Fibroblast of skin of back (primary cell): ENCODE data around the gene SARDH.
A peak's percentile ranks its signal among the peaks of the same experiment; 100 is the strongest.
"Not testable (repeated sequence)": the region's sequence is repeated elsewhere in the genome, so short reads cannot be mapped to it uniquely, and the experiment has no call there.

ENCODE experiments used
- DNase-seq: peaks from one replicate; pipeline ENCODE4 v3.0.0-alpha.2; 2013

The SARDH gene

DNA sequence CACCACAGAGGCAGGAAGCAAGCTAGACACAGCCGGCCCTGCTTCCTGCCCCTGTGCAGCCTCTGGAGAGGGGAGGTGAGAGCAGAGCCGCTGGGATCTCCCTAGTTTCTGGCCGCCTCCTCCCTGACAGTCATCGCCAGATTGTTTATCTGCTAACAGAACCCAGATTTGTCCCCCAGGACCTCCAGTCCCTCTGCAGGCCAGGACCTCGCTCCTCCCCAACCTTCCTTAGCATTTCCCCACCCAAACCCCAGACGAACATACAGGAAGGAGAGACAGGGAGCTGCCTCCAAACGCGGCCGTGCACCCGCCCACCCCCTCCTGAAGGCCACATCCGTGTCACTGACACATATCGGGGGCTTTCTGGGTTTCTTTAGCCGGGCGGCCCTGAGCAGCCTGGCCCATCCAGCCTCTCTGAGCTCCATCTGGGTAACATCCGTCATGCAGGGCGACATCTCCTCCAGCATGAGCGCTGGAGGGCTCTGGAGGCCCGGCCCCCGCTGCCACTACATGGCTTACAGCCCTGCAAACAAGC is 54.5 kb downstream of the SARDH start:
- DNase-seq: peak; percentile 61

DNA sequence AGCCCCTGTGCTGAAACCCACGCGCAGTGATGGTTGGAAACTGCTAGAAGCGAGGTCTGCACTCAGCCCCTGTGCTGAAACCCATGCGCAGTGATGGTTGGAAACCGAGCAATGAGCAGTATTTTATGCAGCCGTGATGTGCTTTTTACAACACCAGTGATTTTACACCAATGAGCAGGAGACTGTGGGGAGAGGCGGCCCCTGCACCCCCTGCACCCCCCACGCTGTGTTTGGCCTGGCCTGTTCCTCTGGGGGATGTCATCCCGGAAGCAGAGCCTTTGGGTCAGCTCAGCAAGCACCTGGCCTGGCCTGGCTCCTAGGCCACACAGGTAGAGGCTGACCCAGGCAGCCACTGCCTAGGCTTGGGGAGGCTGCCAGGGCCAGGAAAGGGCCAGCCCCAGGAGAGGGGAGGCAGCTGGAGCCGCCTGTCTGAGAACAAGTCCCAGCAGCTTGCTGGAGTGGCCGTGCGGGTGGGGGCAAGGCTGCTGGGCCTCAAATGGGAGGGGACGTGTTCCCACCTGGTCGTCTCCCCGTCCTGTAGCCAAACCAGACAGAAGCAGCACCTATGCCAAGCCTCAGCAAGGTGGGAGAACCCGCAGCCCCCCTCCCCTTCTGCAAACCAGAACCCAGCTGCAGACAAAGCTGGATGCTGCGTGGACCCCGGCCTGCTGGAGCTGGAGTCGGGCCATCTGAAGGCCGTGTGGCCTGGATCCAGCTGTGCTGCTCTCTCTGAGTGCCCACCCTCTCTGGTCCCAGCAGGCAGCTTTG is 55.1 kb downstream of the SARDH start:
- DNase-seq: no peak

DNA sequence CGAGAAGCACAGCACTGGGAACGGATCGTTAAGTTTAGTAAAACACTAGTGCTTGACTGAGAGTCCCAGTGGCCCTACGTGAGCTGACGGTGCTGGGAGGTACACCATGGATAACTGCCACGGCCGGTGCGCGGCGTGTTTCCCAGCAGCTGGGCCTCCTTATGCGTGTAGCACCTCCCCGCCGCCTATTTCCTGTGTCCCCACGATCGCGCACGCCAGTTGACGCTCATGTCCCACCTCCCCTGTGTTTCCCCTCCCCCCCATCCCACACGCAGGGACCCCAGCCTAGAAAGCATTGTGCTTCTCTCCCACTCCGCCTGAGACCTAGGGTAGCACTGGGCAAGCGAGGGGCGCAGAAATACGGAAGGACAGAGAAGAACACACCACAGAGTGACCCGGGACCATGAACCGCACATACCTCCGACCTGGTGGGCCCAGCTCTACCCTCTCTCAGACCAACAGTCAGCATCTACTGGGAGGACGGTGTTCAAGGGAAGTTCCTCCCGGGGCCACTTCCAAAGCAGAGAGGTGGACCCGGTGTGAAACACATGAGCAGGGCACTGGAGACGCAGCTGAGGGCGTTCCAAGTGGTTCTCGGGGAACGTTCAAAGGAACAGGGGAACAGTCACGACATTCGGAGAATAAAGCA is 56.4 kb downstream of the SARDH start:
- no peak for DNase-seq

DNA sequence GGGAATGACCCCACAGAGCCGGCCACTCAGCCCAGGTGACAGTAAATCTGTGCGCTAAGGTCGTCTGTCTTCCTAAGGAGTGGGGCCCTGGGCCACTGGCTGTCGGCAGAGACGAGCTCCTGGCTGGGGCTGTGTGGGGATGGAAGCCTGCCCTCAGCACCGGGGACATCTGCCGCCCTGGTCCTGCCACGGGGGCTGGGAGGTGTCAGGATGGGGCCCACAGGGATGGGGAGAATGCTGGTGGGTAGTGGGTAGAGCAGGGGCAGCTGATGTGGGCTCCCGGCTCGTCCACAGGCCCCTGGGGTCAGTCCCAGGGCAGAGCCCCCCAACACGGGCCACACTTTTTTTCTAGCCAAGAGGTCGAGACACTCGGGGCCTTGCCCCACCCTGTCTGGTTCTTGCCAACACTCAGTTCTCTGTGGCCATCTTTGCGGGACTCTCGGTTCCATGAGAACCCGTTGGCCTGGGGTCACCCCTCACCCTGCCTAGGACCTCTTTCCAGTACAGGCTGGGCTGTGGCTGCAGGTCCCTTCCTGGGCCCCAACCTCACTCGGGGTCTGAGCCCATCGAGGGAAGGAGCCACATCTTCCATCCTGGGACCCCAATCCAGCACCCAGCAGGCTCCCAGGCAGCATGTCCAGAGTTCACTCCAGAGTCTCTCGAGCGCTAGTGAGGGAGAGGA is 57.0 kb downstream of the SARDH start:
- DNase-seq: no peak

DNA sequence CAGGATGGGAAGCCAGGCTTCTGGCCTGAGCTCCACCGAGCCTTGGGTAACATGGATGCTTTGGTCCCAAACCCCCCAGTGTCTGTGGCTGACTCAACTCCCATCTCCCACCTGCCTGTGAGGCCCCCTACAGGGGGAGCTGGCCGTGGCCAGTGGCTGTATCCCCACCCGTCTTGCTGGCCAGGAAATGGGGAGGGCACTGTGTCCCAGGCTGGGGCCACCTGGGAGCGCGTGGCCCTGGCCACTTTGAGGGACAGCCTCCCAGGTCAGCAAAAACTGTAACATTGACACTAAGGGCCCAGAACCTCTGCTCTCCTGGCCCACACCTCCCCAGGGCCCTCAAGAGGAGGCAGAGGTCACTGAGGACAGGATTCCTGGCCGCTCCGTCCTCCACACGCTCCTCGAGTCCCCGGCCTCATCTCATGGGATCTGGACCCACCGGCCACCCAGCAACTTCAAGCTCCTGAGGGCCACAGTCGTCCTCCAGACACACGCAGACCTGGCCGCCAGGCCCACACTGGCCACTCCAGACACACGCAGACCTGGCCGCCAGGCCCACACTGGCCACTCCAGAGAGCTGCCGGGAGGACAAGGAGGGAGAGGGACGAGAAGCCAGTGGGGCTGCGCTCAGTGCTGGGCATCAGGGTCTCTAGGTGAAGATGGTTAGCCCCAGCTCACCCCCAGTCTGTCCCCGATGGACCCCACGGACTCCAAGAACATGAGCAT is 57.7 kb downstream of the SARDH start:
- DNase-seq: no peak

DNA sequence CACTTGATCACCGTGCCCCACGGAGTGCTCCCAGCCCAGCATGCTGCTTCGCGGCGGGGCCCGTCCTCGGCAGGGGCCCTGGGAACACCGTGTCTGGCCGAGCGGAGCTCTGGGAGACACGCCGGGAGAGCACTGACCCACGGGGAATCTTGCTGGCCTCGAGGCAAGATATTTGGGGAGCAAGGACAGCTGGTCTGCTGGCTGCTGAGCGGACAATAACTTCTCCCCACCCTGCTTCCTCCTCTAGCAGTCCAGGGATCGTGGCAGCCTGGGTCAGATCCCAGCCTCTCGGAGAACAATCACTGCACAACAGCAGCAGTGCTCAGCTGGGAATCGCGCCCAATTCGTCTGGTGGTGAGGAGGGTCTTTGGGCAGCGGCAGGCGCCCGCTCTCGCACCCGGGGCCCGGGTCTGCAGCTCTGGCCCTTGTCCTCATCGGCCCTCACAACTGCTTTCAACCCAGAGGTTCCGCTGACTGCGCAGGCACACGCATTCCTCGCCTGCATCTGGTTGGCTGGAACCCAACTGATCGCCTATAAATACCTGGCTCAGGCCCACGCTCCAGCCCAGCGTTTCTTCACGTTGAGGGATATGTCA is 58.6 kb downstream of the SARDH start:
- no peak for DNase-seq

DNA sequence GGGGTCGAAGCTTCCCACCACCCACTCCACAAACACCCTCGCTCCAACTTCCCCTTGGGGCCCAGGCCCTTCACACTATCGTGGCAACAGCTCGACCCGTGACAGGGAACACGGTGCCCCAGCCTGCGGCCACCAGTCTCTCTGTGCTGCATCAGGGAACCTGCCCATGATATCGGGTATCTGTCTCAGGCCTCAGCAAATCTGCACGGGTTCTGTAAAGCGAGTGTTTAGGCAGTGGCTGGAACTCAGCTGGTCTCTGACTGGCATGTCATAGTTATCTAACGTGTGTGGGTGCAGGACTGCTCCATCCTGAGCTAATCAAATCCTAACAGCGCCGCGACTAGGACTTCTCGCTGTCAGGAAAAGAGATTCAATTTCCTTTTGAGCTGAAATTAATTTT is 59.1 kb downstream of the SARDH start:
- DNase-seq: no peak

DNA sequence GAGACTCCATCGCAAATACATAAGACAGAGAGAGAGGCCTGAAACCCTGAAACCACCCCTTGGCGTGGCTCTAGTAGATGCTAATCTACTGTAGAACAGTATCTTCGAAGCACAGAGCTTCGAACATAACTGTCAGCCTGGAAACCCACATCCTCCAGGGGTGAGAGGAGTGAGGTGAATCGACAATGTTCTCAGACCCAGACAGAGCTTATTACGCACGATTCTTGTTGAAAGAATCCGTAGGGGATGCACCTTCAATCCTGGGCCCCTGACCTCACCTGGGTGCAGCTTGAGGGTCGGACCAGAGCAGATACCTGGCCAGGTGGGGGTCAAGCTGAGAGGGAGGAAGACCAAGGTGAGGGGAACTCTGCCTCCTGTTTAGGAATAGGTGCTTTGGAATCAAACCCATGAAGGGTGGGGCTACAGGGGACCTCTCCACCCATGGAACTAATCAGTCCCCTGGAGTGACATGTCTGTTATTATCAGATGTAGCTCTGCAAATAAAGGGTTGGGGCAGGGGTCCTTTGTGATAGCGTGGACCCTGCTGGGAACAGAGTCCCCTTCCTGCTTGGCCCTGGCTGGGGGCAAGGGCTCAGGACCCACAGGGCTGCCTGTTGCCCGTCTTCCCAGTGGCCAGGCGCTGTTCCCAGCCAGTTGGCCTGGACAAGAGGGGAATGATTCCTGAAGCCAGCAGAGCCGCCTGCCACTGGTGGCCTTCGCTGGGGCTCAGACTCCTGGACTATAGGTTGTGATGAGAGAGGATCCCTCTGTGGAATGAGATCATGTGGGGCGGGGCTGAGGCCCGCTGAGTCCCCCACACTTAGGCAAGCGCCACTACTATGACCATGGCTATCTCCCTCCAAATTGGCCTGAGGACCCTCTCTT is 60.8 kb downstream of the SARDH start:
- no peak for DNase-seq

DNA sequence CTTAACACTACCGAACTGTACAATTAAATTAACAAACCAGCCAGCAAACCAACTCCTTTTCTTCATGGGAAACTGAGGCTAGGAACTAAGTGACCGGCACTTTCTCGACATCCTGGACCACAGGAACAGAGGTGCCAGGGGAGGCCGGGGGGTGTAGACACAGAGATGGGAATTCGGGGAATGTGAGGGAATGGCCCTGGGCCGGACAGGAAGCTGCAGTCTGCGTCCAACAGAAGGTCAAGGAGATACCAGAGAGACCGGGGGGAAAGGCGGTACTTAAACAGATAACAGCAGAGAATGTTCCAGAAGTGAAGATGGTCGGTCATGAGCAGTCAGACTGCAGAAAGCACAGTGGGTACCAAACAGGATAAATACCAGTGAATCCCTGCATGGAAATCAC is 61.7 kb downstream of the SARDH start:
- DNase-seq: no peak

DNA sequence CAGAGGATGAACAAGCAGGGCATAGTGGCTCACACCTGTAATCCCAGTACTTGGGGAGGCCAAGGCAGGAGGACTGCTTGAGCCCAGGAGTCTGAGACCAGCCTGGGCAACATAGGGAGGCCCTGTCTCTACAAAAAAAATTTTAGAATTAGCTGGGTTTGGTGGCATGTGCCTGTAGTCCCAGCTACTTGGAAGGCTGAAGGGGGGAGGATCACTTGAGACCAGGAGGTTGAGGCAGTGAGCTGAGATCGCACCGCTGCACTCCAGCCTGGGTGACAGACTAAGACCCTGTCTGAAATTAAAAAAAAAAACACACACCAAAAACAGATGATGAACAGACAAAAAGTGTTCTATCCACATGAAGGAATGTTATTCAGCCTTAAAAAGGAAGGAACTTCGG is 62.4 kb downstream of the SARDH start:
- DNase-seq: not testable (repeated sequence)

DNA sequence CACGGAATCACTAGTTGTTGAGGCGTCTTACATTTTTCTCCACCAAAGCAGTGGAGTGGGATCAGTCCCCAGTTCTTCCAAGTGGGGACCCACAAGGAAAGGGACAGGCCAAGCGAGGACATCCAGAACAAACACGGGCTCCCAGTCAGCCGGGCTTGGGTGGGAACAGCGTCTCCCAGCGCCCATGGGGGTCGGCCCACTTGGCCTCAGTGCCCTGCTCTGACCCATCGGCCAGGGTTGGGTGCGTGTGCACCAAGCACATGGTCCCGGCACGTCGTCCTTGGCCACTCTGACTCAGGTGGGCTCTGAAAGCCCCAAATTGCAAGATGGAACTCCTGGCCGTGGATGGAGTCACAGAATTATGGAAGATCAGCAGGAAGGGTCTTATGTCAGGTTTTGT is 64.1 kb downstream of the SARDH start:
- no peak for DNase-seq

DNA sequence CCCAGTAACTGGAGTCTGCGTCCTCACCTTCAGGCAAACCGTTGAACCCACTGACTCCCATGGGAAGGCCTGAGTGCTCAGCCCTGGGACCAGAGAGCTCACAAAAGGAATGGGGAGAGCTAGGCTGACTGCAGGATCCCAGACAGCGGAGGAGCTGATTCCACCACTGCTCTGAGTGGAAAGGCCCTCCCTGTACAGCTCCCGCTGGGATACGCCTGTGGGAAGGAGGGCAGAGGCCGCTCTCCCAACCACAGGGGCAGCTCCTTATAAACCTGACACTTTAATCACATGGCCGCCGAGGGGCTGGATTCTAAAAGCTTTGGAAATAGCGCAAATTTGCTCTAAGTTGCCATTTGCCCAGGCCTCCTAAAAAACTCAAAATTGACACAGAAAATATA is 64.9 kb downstream of the SARDH start:
- no peak for DNase-seq

DNA sequence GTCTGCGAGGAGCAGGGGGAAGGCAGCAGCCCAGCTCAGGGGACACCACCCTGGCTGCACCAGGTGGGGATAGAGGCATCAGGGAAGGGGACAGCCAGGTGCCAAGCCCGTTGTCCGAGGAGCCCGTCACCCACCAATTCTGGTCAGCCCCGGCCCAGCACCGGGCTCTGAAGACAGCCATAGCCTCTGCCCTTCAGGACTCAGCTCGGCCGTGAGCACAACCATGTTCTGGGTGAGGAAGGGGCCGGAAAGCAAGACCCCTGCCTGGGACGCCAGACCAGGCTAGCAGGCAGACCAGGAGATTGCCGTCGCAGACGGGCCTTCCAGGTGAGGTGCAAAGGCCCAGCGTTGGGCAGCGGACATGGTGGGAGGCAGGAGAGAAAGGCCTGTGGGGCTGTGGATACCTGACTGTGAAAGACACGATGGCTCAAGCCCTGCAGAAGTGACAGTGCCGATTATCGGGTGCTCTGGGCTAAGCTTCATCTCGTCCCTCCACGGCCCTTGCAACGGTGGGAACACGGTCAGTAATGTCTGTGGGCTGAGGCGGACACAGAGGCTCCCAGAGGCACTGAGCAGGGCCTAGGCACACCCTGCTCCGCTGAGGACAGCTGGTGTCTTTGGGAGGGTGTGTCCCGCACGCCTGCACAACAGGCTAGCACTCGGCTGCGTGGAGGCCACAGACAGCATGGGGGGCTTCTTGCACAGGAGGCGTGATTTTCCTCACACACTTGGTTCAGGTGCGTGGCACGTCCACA is 65.5 kb downstream of the SARDH start:
- DNase-seq: no peak

DNA sequence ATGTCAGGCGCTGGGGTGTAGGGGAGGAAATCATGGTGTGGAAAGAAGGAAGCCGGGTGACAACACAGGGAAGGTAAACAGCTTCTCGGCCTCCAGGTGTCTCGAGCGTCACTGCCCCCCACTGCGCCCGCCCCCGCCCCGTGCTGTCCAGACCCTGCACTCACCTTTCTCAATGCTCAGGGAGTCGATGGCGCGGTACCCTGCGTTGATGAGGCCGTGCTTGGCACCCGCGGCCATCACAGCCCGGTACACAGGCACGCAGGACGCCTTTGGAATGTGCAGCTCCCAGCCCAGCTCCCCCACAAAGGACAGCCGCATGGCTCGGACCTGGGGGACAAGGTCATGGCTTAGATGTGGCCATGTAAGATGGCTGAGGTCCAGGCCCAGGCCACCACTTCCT is 66.8 kb downstream of the SARDH start:
- no peak for DNase-seq

DNA sequence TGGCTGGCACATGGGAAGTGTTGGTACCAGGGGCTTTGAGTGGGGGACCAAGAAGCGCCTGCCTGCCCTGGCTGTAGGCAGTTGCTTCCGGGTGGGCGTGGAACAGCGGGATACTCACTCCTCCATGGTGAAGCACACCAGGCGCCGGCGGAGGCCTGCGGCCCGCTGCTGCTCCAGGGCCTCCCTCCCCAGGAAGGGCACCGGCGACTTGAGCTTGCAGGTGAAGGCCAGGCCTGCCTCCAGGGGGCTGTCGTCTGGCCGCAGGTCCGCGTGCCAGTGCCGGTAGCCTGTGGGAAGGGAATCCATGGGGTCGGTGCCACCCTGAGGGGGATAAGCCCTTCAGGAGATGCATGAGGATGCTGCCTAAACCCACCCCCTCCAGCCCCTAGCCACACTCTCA is 67.7 kb downstream of the SARDH start:
- no peak for DNase-seq

DNA sequence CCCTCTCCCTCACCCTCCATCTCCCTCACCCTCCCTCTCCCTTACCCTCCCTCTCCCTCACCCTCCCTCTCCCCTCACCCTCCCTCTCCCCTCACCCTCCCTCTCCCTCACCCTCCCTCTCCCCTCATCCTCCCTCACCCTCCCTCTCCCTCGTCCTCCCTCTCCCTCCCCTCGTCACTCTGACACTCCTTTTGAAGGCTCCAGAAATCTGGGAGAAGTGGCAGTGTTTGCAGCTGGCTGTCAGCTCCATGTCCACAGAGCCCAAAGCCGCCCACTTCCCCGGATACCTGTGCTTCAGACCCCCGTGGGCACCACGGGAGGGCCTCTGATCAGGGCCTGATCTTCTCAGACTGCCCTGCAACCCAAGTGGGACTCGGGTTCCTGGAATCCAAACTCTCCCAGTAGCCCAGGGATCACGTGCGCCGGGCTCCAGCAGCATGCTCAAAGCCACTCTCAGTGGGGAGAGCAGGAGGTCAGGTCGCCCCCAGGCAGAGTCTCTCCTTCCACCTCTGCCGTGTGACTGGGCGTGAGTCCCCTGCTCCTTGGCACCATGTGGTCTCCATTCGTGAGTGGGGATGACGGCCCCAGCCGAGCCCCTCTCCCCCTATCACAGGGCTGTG is 68.9 kb downstream of the SARDH start:
- no peak for DNase-seq

DNA sequence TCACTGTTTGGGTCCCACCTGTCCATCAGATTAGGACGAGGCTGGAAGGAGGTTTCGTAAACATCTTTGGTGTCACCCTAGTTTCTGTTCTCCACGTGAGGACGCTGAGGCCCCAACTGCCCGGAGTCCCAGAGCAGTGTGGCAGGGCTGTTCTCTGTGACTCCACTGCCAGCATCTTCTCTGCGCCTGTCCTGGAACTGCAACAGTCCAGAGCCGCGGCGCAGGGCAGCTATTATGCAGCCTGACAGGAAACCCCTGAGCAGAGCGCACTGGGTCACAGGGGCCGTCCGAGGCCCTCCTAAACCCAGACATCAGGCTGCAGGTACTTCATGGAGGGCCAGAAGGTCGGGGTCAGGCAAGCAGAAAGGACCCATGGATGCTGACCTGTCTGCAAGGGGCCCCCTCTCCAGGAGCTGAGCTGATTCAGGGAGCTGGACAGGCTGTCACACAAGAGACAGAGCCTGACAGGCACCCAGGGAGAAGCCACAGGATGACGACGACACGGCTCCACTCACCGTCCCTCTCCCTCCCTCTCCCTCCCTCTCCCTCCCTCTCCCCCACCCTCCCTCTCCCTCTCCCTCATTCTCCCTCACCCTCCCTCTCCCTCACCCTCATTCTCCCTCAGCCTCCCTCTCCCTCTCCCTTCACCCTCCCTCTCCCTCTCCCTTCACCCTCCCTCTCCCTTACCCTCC is 70.2 kb downstream of the SARDH start:
- DNase-seq: no peak

DNA sequence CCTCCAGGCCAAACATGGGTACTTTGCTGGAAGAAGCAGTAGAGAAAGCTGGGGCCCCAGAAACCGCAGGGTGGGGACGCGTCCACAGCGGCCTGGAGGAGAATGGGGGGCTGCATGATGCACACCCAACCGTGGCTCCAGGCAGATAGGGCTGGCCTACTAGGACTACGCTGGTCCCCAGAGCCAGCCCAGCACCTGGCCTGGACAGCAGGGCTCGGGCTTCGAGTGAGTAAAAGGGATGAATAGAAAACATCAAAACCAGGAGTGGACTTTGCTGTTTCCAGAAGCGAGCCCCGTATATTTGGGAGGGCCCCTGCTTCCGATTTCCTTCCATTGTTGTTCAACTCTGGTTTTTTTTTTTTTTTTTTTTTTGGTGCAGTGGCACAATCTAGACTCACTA is 71.3 kb downstream of the SARDH start:
- DNase-seq: no peak

DNA sequence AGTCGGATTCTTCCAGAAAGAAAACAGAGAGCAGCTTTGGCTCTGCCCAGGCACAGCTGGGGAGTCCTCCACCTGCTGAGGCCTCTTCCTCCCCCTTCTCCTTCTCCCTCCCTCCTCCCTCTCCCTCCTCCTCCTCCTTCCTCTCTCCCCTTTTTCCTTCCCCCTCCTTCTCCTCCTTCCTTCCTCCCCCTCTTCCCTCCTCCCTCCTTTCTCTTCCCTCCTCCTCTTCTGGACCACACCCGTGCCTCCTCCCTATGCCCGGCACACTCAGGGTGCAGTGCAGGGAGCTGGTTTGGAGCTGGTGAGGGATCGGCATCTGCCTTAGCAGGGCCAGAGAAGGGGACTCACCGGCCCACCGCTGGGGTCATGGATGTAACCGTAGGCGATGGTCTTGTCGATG is 71.8 kb downstream of the SARDH start:
- DNase-seq: no peak

DNA sequence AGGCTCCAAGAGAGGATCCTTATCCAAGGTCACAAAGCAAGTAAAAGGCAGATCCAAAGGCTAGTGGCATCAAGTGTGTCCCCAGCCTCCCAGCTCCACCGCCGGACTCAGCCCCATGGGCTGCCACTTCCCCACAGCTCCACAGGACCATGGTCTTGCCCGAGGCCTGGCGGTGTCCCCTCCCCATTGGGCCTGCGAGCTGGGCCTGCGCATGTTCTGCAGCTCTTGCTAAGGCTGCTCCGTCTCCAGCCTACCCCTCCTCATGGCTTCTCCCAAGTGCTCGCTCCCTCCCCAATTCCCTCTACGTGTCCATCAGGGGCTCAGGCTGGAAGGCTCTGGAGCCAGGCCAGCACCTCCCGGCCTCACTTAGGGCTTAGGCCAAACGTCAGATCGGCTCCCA is 72.6 kb downstream of the SARDH start:
- no peak for DNase-seq
